Fibroblast of pulmonary artery (primary cell): ENCODE data around the gene DIPK1A.

Source experiments
- DNase-seq: peaks from one replicate; pipeline ENCODE4 v3.0.0-alpha.2; 2010; ENCODE audit warnings: low read depth
- H3K4me3 ChIP-seq: replicated peaks from 2 replicates; pipeline ENCODE4 v1.5.1; 2011; ENCODE audit warnings: low read depth, mild to moderate bottlenecking, control low read depth, low read length, moderate library complexity
- TF ChIP-seq, protein P1 (sequence below): IDR thresholded peaks from 2 replicates; pipeline ENCODE4 v1.5.1; 2011; ENCODE audit warnings: mild to moderate bottlenecking, control low read depth, low read length, inconsistent platforms; ENCODE audit errors: missing control alignments

The DIPK1A gene

GRCh38 chr1:92929461-92929860, 31.8 kb downstream of the DIPK1A start:
- TF ChIP-seq, protein P1, sequence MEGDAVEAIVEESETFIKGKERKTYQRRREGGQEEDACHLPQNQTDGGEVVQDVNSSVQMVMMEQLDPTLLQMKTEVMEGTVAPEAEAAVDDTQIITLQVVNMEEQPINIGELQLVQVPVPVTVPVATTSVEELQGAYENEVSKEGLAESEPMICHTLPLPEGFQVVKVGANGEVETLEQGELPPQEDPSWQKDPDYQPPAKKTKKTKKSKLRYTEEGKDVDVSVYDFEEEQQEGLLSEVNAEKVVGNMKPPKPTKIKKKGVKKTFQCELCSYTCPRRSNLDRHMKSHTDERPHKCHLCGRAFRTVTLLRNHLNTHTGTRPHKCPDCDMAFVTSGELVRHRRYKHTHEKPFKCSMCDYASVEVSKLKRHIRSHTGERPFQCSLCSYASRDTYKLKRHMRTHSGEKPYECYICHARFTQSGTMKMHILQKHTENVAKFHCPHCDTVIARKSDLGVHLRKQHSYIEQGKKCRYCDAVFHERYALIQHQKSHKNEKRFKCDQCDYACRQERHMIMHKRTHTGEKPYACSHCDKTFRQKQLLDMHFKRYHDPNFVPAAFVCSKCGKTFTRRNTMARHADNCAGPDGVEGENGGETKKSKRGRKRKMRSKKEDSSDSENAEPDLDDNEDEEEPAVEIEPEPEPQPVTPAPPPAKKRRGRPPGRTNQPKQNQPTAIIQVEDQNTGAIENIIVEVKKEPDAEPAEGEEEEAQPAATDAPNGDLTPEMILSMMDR: no peak
- DNase-seq: no peak
- H3K4me3 ChIP-seq: no peak overlapping the region

DNA sequence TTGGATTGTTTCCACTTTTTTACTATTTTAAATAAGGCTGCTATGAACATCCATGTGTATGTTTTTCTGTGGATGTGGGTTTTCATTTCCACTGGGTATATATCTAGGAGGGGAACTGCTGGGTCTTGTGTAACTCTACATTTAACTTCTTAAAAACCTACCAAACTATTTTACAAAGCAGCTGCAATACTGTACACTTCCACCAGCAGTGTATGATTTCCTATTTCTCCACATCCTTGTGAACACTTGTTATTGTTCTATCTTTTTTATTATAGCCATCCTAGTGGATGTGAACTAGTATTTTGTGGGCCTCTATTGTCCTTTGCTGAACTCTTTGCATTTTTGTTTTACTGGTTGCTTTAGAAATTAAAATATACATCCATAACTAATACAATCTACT, 33.4 kb downstream of the DIPK1A start:
- DNase-seq: no peak
- TF ChIP-seq, protein P1: no peak
- no peak overlapping the region for H3K4me3 ChIP-seq

DNA sequence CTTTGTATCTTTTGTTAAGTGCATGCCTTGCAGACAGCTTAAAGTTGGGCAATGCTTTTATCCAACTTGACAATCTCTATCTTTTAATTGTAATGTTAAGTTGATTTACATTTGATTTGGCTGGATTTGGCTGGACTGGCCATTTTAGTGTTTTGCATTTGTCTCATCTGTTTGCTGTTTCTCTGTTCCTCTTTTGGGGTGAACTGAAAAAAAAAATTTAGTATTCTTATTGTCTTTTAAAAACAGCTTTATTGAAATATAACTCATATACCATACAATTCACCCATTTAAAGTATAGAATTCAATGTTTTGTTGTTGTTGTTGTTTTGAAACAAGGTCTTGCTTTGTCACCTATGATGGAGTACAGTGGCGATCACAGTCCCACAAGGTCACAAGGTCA, 34.4 kb downstream of the DIPK1A start:
- TF ChIP-seq, protein P1: no peak
- no peak for DNase-seq
- no peak overlapping the region for H3K4me3 ChIP-seq

DNA sequence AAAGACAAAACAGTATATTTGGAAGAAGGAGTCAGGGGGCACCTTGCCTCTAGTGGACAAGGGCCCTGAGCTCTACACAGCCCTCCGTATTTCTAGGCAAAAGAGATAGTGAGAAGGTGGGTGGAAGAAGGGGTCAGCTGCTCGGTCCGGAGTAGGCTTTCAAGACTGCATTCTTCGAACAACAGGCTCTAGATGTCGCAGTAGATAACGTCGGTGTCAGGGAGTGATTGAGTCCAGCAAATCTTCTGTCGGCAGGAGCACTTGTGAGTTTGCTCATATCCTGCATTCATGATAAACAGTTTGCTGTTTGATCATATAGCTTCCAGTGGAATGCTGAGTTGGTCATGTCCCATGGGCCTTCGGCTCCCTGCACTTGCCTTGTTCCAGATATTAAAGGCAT, 36.8 kb downstream of the DIPK1A start:
- TF ChIP-seq, protein P1: no peak
- no peak overlapping the region for H3K4me3 ChIP-seq
- no peak for DNase-seq

DNA sequence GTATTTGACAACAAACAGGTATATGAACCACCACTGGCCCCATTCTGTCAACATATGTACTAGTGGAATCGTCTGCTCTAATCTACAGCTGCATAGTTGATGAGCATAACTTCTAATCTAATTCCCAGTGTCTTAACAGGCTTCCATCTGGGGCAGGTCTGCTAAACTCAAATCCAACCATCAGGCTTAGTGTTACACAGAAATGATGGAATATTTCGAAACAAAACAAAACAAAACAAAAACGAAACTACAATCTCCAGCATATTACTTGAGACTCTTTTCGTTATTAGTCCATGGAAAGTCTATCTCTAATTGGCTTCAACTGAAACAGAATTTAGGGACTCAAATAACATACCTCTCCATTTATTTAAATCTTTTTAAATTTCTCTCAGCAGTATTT, 37.6 kb downstream of the DIPK1A start:
- no peak overlapping the region for H3K4me3 ChIP-seq
- TF ChIP-seq, protein P1: no peak

DNA sequence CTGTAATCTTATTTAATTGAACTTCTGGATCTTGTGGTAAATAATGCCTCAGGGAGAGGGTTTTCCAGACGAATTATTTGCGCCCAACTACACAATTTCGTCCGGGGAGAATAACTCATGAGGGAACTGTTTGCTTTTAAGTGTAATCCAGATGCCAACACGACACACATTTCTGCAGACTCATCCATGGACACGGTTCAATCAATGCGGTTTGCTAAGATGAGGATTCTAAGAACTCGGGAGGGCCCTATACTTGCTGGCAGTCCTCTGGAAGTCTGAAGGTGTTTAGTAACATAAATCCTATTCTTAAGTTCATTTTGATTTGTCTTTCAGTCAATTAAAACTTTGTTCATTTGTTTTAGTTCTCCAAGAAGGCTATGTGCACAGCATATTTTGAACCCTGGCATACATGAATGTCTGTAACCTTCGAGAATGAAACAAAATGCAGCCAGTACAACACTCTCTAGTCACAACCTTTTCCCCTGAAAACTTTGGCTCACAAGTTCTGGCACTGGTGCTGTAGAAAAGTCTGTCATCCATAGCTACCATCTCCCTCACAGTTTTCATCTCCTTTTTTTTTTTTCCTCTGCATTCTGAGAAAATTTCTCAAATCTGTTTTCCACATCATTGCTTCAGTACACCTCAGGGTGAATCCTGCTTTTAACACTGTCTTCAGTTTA, 38.8 kb downstream of the DIPK1A start:
- no peak overlapping the region for H3K4me3 ChIP-seq
- no peak for DNase-seq
- TF ChIP-seq, protein P1: no peak

More for the DNA sequence above, 37.6 kb downstream of the DIPK1A start:
- DNase-seq: no peak
